C4-2B (cell line): Measurements from ENCODE around the gene MYO15A.

Experiments
- H3K27ac ChIP-seq: fragments of 450-650 bp; 2 replicates; pipeline ENCODE4 v1.5.1; 2017
- CTCF ChIP-seq: fragments of 450-650 bp; conservative IDR thresholded peaks from 2 replicates; pipeline ENCODE4 v1.5.1; 2017; ENCODE audit warnings: mild to moderate bottlenecking
- ZFX ChIP-seq: fragments of 450-650 bp; IDR thresholded peaks from 2 replicates; pipeline ENCODE4 v1.6.1; 2017

MYO15A gene

GRCh38 chr17:18108401-18109312 lies at the start of gene MYO15A:
Gene MYO15A (plus strand): TSS chr17:18108756. CDS start chr17:18118801, 10,045 bp downstream.
- TF ChIP-seq CTCF (no peak), ZFX (no peak)
- no peak within 1 kb of the TSS for H3K27ac ChIP-seq

GRCh38 chr17:18059283-18059682 lies 49.3 kb upstream of the MYO15A start:
- no peak overlapping the region; the same call in 1 of the 2 replicates for H3K27ac ChIP-seq
- TF ChIP-seq CTCF (no peak), ZFX (no peak)

GRCh38 chr17:18064053-18064452 lies 44.5 kb upstream of the MYO15A start:
- no peak overlapping the region for H3K27ac ChIP-seq
- no peak for TF ChIP-seq ZFX
- no peak for TF ChIP-seq CTCF

- H3K27ac ChIP-seq: peak overlapping the region; percentile 7
- no peak for TF ChIP-seq CTCF
Measured at GRCh38 chr17:18065546-18065945, 43.0 kb upstream of the MYO15A start.

- TF ChIP-seq ZFX (no peak), CTCF (no peak)
- no peak overlapping the region for H3K27ac ChIP-seq
Measured at GRCh38 chr17:18066866-18067265, 41.7 kb upstream of the MYO15A start.

GRCh38 chr17:18069101-18069500 lies 39.5 kb upstream of the MYO15A start:
- no peak for TF ChIP-seq ZFX
- no peak for TF ChIP-seq CTCF
- no peak overlapping the region for H3K27ac ChIP-seq

GRCh38 chr17:18070861-18071340 lies 37.7 kb upstream of the MYO15A start:
- H3K27ac ChIP-seq: no peak overlapping the region

More at GRCh38 chr17:18070861-18071340, 37.7 kb upstream of the MYO15A start:
- no peak for TF ChIP-seq ZFX
- no peak for TF ChIP-seq CTCF
